T-helper 2 cell treated with Interferon-gamma antibody and Interleukin-4, amounts not matched to agents 5 μg/mL and 100 μg/mL, for 36 hours (primary cell): Measurements from ENCODE around the gene POTEB2.
"Not testable (repeated sequence)": the region's sequence is repeated elsewhere in the genome, so short reads cannot be mapped to it uniquely, and the experiment has no call there.

Experiments
- DNase-seq: peaks from one replicate; pipeline ENCODE4 v3.0.0; 2021; ENCODE audit warnings: low spot score
- H3K27ac Mint-ChIP-seq: one replicate; pipeline ENCODE4 v1.8.0; 2021; ENCODE audit warnings: mild to moderate bottlenecking, mixed read lengths
- H3K27me3 Mint-ChIP-seq: one replicate; pipeline ENCODE4 v1.8.0; 2021; ENCODE audit warnings: low read depth, mixed read lengths
- H3K36me3 Mint-ChIP-seq: one replicate; pipeline ENCODE4 v1.8.0; 2021; ENCODE audit warnings: low read depth, mixed read lengths
- H3K4me1 Mint-ChIP-seq: one replicate; pipeline ENCODE4 v1.8.0; 2021; ENCODE audit warnings: low read depth, mixed read lengths
- H3K4me3 Mint-ChIP-seq: one replicate; pipeline ENCODE4 v1.8.0; 2022; ENCODE audit warnings: mild to moderate bottlenecking, moderate library complexity, mixed read lengths
- H3K9me3 Mint-ChIP-seq: one replicate; pipeline ENCODE4 v1.8.0; 2021; ENCODE audit warnings: mixed read lengths

POTEB2 gene

GRCh38 chr15:20866214-20866613 lies at the start of gene POTEB2:
Gene POTEB2 (minus strand): TSS chr15:20866314. CDS start chr15:20866281, 33 bp downstream.
- not testable (repeated sequence) for H3K4me1 Mint-ChIP-seq, H3K9me3 Mint-ChIP-seq, H3K27me3 Mint-ChIP-seq, H3K36me3 Mint-ChIP-seq, H3K27ac Mint-ChIP-seq, DNase-seq, H3K4me3 Mint-ChIP-seq

DNA sequence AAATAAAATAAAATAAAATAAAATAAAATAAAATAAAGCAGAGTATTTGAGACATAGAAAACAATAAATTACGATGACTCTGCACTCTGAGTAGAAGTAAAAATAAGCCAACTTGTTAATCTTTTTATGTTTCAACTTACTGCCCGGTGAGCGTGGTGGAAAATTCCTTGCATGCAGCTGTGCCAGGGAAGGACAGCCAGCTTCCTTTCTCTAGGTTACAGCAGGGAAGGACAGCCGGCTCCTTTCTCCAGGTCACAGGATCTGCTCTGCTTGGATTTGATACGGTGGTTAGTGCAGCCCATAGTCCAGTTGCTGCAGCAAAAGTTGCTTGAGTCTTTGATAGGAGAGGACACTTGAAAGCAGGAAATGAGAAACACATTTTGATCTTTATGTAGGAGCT lies 13.8 kb upstream of the POTEB2 start:
- H3K9me3 Mint-ChIP-seq, H3K27ac Mint-ChIP-seq, H3K4me3 Mint-ChIP-seq, H3K27me3 Mint-ChIP-seq, H3K4me1 Mint-ChIP-seq, DNase-seq, H3K36me3 Mint-ChIP-seq: not testable (repeated sequence)

DNA sequence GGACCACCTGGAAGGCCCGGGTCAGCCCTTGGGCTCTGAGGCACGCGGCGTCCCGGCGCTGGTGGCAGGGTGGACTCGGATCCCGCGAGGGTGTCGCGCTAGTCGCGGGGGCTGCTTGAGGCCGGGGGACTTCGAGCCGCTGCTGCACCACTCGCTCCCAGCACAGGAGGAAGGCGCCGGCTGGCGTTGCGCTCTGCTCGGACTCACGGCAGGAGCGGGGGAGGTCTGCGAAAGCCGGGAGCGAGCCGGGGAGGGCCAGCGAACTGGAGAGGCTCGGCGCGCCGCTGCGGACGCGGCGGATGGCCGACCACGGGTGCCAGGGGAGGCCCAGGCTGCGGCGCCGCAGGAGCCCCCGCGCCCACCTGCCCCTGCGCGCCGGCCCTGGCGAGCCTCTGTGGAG lies 12.3 kb upstream of the POTEB2 start:
- DNase-seq, H3K27me3 Mint-ChIP-seq, H3K4me3 Mint-ChIP-seq, H3K27ac Mint-ChIP-seq, H3K4me1 Mint-ChIP-seq, H3K36me3 Mint-ChIP-seq, H3K9me3 Mint-ChIP-seq: not testable (repeated sequence)

DNA sequence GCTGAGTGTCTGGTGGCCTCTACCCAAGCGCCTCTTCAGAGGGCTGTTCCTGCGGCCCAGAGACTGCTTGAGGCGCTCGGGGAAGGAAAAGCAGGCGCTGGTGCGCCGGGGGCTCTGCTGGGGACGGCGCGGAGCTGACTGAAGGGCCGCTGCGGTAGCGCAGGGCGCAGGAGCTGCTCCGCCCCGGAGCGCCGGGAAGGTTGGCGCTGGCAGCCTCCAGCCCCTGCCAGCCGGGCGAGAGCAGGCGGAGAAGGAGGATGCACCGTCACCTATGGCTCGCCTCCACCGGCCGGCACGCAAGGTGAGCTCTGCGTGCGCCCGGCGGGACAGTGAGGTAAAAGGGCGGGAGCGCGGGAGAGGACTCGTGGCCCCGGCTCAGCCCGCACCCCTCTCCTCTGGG lies 11.7 kb upstream of the POTEB2 start:
- not testable (repeated sequence) for H3K27me3 Mint-ChIP-seq, DNase-seq, H3K36me3 Mint-ChIP-seq, H3K9me3 Mint-ChIP-seq, H3K27ac Mint-ChIP-seq, H3K4me1 Mint-ChIP-seq, H3K4me3 Mint-ChIP-seq
